ENCODE measurements around the gene CWC25. TPM values are rescaled to one million over a fixed set of nuclear protein-coding genes. Genes with fewer than 3 reads are reported as not detected.

Gene CWC25
- total and polyA plus RNA-seq, 2 of the 13 experiments (the other 11 are each of a cell fraction or from before 2014, with no cell fraction given) = 15.6 to 22.7 TPM

DNA sequence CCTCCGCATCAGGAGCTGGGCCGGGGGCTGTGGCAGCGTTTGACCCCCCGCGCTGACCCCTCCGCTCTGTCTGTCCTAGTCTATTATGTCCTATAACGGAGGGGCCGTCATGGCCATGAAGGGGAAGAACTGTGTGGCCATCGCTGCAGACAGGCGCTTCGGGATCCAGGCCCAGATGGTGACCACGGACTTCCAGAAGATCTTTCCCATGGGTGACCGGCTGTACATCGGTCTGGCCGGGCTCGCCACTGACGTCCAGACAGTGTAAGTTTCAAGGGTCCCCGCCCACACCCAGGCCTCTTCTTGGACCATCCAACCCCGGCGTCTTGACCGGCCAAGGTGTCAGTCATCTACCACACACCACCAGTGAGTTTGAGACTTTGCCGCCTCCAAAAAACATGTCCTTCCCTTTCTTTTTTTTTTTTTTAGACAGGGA, 72.0 kb downstream of the CWC25 start (continued):
- TF ChIP-seq, protein P1, sequence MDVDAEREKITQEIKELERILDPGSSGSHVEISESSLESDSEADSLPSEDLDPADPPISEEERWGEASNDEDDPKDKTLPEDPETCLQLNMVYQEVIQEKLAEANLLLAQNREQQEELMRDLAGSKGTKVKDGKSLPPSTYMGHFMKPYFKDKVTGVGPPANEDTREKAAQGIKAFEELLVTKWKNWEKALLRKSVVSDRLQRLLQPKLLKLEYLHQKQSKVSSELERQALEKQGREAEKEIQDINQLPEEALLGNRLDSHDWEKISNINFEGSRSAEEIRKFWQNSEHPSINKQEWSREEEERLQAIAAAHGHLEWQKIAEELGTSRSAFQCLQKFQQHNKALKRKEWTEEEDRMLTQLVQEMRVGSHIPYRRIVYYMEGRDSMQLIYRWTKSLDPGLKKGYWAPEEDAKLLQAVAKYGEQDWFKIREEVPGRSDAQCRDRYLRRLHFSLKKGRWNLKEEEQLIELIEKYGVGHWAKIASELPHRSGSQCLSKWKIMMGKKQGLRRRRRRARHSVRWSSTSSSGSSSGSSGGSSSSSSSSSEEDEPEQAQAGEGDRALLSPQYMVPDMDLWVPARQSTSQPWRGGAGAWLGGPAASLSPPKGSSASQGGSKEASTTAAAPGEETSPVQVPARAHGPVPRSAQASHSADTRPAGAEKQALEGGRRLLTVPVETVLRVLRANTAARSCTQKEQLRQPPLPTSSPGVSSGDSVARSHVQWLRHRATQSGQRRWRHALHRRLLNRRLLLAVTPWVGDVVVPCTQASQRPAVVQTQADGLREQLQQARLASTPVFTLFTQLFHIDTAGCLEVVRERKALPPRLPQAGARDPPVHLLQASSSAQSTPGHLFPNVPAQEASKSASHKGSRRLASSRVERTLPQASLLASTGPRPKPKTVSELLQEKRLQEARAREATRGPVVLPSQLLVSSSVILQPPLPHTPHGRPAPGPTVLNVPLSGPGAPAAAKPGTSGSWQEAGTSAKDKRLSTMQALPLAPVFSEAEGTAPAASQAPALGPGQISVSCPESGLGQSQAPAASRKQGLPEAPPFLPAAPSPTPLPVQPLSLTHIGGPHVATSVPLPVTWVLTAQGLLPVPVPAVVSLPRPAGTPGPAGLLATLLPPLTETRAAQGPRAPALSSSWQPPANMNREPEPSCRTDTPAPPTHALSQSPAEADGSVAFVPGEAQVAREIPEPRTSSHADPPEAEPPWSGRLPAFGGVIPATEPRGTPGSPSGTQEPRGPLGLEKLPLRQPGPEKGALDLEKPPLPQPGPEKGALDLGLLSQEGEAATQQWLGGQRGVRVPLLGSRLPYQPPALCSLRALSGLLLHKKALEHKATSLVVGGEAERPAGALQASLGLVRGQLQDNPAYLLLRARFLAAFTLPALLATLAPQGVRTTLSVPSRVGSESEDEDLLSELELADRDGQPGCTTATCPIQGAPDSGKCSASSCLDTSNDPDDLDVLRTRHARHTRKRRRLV (CRISPR knock-in tag; IDR thresholded peaks at IDR 0.05) = no peak
- TF ChIP-seq ZNF776 (CRISPR knock-in tag; IDR thresholded peaks at IDR 0.05) (no peak), ZNF790 (CRISPR knock-in tag; IDR thresholded peaks at IDR 0.05; ENCODE audit: borderline replicate concordance) (peak; percentile 48; the same call in 1 of the 2 replicates), ZNF232 (CRISPR knock-in tag; IDR thresholded peaks at IDR 0.05; ENCODE audit: borderline replicate concordance) (peak; percentile 74; the same call in 1 of the 2 replicates), ZFYVE20 (CRISPR knock-in tag; IDR thresholded peaks at IDR 0.05; ENCODE audit: borderline replicate concordance, low read depth) (0 out of 2 replicates have a peak, but pooled peaks have one; percentile 2), ZNF296 (CRISPR knock-in tag; conservative IDR thresholded peaks at IDR 0.05) (0 out of 2 replicates have a peak, but pooled peaks have one; percentile 8), MAF1 (CRISPR knock-in tag; IDR thresholded peaks at IDR 0.05; ENCODE audit: borderline replicate concordance) (0 out of 2 replicates have a peak, but pooled peaks have one; percentile 29), CCDC6 (CRISPR knock-in tag; IDR thresholded peaks at IDR 0.05) (0 out of 2 replicates have a peak, but pooled peaks have one; percentile 9)
- TF ChIP-seq, protein P2, sequence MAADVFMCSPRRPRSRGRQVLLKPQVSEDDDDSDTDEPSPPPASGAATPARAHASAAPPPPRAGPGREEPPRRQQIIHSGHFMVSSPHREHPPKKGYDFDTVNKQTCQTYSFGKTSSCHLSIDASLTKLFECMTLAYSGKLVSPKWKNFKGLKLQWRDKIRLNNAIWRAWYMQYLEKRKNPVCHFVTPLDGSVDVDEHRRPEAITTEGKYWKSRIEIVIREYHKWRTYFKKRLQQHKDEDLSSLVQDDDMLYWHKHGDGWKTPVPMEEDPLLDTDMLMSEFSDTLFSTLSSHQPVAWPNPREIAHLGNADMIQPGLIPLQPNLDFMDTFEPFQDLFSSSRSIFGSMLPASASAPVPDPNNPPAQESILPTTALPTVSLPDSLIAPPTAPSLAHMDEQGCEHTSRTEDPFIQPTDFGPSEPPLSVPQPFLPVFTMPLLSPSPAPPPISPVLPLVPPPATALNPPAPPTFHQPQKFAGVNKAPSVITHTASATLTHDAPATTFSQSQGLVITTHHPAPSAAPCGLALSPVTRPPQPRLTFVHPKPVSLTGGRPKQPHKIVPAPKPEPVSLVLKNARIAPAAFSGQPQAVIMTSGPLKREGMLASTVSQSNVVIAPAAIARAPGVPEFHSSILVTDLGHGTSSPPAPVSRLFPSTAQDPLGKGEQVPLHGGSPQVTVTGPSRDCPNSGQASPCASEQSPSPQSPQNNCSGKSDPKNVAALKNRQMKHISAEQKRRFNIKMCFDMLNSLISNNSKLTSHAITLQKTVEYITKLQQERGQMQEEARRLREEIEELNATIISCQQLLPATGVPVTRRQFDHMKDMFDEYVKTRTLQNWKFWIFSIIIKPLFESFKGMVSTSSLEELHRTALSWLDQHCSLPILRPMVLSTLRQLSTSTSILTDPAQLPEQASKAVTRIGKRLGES (CRISPR knock-in tag; IDR thresholded peaks at IDR 0.05; ENCODE audit: borderline replicate concordance) = no peak
- TF ChIP-seq, protein P3, sequence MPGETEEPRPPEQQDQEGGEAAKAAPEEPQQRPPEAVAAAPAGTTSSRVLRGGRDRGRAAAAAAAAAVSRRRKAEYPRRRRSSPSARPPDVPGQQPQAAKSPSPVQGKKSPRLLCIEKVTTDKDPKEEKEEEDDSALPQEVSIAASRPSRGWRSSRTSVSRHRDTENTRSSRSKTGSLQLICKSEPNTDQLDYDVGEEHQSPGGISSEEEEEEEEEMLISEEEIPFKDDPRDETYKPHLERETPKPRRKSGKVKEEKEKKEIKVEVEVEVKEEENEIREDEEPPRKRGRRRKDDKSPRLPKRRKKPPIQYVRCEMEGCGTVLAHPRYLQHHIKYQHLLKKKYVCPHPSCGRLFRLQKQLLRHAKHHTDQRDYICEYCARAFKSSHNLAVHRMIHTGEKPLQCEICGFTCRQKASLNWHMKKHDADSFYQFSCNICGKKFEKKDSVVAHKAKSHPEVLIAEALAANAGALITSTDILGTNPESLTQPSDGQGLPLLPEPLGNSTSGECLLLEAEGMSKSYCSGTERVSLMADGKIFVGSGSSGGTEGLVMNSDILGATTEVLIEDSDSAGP (CRISPR knock-in tag; IDR thresholded peaks at IDR 0.05; ENCODE audit: borderline replicate concordance) = 0 out of 2 replicates have a peak, but pooled peaks have one; percentile 10
- TF ChIP-seq, protein P4, sequence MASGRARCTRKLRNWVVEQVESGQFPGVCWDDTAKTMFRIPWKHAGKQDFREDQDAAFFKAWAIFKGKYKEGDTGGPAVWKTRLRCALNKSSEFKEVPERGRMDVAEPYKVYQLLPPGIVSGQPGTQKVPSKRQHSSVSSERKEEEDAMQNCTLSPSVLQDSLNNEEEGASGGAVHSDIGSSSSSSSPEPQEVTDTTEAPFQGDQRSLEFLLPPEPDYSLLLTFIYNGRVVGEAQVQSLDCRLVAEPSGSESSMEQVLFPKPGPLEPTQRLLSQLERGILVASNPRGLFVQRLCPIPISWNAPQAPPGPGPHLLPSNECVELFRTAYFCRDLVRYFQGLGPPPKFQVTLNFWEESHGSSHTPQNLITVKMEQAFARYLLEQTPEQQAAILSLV (CRISPR knock-in tag; IDR thresholded peaks at IDR 0.05; ENCODE audit: borderline replicate concordance) = peak; percentile 63; the same call in 1 of the 2 replicates
- TF ChIP-seq, protein P5, sequence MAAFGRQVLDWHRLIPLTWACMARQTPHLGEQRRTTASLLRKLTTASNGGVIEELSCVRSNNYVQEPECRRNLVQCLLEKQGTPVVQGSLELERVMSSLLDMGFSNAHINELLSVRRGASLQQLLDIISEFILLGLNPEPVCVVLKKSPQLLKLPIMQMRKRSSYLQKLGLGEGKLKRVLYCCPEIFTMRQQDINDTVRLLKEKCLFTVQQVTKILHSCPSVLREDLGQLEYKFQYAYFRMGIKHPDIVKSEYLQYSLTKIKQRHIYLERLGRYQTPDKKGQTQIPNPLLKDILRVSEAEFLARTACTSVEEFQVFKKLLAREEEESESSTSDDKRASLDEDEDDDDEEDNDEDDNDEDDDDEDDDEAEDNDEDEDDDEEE (CRISPR knock-in tag; IDR thresholded peaks at IDR 0.05) = peak; percentile 91
- TF ChIP-seq, protein P6, sequence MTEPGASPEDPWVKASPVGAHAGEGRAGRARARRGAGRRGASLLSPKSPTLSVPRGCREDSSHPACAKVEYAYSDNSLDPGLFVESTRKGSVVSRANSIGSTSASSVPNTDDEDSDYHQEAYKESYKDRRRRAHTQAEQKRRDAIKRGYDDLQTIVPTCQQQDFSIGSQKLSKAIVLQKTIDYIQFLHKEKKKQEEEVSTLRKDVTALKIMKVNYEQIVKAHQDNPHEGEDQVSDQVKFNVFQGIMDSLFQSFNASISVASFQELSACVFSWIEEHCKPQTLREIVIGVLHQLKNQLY (CRISPR knock-in tag; IDR thresholded peaks at IDR 0.05) = no peak
- TF ChIP-seq, protein P7, sequence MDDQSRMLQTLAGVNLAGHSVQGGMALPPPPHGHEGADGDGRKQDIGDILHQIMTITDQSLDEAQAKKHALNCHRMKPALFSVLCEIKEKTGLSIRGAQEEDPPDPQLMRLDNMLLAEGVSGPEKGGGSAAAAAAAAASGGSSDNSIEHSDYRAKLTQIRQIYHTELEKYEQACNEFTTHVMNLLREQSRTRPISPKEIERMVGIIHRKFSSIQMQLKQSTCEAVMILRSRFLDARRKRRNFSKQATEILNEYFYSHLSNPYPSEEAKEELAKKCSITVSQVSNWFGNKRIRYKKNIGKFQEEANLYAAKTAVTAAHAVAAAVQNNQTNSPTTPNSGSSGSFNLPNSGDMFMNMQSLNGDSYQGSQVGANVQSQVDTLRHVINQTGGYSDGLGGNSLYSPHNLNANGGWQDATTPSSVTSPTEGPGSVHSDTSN (CRISPR knock-in tag; IDR thresholded peaks at IDR 0.05; ENCODE audit: borderline replicate concordance) = no peak

Measured in HepG2 (cell line).